Right lobe of liver (tissue), 4 donors: Measurements from ENCODE around the gene DHX40.

Source experiments
- POLR2A ChIP-seq: fragments of 450-650 bp; IDR thresholded peaks from one replicate; pipeline ENCODE4 v1.6.1; 2017; ENCODE audit warnings: antibody characterized with exemption, mild to moderate bottlenecking
- TF ChIP-seq, protein P1 (sequence below), 4 donors: fragments of 200-600 bp in 3 of 4; fragments of 450-650 bp in 1 of 4; IDR thresholded peaks; one replicate each; pipeline versions ENCODE4 v1.5.1 to v1.8.0; 2016 to 2022; ENCODE audit warnings: antibody characterized with exemption in 4 of 4, mild to moderate bottlenecking in 2 of 4
- donor health status: DM: no; HTN: no; CAD: no.
- donor health status: DM: no; HTN: no; CAD: no.
- donor health status: DM: no; HTN: yes; CAD: no.

DNA sequence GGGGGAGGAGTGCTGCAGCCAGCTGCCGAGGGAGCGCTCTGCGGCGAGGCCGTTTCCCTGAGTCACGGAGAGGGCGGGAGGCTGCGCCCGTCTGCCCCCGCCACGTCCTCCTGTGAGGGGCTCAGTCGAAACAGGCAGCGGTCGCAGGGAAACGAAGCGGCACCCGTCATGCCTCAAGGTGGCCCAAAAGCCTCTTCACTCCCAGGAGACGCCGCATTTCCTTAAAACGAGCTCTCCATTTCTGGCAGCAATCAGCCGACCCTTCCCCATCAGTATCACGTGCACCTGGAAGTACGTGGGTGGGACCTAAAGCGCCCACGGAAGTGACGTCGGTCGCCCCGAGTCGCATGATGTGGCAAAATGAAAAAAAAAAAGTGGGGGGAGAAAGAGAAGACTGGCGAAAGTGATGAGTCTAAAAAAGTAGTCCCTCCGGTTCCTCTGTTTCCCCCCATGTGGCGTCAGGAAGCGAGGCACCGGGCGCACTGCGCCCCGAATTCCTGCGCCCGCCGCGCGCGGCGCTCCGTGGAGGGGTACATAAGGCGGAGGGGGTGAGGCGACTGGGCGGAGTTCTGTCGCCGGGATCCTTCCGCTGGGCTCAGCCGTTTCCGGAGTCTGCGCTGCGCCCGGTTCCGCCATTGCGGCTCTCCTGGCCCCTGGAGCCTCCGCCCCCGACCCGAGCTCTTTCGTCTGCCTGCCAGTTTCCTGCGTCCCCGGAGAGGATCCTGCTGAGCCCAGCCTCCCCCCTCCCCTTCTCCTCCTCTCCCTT lies 54.1 kb downstream of the DHX40 start, which contains the start of gene CLTC:
- TF ChIP-seq POLR2A: peak; percentile 95
- TF ChIP-seq, protein P1, sequence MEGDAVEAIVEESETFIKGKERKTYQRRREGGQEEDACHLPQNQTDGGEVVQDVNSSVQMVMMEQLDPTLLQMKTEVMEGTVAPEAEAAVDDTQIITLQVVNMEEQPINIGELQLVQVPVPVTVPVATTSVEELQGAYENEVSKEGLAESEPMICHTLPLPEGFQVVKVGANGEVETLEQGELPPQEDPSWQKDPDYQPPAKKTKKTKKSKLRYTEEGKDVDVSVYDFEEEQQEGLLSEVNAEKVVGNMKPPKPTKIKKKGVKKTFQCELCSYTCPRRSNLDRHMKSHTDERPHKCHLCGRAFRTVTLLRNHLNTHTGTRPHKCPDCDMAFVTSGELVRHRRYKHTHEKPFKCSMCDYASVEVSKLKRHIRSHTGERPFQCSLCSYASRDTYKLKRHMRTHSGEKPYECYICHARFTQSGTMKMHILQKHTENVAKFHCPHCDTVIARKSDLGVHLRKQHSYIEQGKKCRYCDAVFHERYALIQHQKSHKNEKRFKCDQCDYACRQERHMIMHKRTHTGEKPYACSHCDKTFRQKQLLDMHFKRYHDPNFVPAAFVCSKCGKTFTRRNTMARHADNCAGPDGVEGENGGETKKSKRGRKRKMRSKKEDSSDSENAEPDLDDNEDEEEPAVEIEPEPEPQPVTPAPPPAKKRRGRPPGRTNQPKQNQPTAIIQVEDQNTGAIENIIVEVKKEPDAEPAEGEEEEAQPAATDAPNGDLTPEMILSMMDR (IDR thresholded peaks at IDR 0.05): no peak
